ENCODE results near the gene C16orf92.
"Not testable (repeated sequence)": the region's sequence is repeated elsewhere in the genome, so short reads cannot be mapped to it uniquely, and the experiment has no call there.

The C16orf92 gene

DNA sequence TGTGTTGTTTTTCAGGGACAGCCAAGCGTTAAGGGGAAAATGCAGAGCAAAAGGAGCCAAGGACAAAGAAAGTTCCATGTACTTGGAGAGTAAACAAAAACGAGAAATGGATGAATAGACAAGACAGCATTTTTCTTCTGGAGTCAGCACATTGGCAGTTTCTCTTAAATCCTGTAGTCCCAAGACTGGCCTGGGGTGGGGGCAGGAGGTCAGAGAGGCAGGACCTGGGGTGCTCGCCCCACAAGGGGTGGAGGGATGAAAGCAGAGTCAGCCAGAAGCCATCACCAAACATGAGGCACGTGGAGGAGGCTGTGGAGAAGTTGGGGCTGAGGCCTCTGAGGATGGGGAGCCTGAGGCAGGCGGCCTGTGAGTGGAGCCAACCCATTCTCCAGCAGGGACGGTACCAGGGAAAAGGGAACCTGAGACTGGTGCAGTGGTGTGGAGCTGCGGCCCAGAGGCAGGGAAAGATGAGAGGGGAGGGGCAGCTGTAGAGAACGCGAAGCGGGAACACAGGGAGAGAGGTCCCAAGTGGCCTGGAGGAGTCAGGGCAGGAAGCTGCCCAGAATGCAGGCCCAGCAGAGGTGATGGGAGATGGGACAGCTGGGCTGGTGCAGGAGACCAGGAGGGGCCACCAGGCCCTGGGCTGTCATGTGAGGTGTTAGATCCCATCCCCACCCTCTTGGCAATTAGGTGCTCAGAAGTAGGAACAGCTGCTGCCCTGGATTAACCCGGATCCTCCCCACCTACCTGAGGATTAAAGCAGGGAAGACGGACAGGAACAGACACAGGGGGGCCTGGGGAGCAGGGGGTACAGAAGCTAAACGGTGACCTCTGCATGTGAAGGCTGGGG lies 4.8 kb downstream of the C16orf92 start:
- DNase-seq (ENCODE audit: low spot score) = no peak

DNA sequence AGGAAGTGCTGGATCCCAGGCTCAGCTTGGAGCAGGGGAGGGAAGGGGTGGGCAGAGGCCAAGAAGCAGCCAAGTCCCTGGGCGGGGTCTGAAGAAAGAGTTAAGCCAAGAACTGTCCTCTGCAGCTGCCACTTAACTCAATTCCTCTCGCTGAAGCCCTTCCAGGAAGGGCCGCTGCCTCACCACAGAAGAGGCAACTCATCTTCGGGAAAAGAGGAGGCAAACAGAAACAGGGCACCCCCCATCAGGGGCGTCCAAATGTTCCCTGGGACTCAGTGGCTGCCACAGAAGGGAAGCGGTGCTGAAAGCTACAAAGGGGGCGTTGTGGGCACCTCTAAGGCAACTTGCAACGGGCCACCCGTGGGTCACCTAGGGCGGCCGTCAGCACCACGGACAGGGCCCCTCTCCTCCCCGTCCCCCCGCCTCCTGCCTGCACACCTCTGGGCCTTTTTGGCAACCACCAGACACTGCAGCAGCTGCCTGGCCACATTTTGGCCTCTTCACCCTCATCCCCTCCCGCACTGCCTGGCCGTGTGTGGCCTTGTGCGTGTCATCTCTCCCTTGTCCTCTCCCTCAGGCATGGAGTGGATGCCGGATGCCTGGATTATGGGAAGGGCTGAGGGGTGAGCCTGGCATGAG lies 5.6 kb downstream of the C16orf92 start:
- DNase-seq (ENCODE audit: low spot score) = no peak

DNA sequence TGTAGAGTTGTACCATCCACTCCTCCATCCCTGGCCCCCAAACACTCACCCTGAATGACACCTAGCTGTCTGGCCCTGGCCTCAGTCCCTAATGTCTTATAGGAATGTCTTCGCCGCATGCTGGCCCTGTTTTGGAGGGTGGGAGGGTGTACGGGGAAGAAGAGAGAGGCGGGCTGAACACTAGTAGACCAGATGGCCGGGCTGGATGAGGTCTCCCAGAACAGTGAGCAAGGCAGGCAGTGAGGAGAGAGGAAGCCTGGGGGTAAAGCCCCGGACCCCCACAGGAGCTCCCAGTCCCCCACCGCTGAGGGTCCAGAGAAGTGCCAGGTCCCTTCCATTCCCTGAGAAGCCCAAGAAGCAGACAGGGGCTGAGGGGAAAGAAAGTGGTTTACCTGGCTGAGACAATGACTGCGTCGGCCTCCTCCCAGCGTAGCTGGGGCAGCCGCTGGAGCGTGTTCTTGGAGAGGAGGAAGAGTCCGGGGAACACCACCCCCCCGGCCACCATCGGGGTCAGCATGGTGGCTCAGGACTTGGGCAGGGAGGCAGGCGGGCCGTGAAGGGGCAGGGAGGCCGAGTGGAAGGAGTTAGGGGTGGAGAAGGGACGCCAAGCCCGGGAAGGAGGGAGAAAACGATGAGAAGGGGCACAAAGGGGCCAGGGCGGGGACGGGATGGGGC lies 7.2 kb downstream of the C16orf92 start:
- DNase-seq (ENCODE audit: low spot score) = no peak

DNA sequence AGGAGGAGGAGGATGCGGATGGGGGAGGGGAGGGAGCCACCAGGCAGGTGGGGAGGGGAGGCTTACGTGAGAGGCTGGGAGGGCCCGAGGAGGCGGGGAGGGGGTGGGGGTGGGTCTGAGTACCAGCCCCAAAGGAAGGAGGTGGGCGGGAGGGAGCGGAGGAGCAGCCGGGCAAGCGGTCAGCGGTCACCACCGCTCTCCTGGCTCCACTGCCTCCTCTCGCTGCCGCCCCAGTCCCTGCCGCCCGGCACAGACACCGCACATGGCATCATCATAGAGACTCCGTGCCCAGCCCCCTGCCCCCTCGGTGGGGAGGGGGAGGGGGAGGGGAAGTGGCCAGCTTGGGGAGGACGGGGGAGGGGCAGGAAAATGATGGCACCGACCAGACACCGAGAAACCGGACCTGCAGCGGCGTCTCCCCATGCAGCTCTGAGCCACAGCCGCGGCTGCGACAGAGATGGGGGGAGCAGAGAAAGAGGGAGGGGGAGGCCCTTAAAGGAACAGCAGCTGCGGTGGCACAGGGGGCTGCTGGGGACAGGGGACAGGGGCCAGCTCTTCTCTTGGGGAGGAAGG lies 7.9 kb downstream of the C16orf92 start, which contains the start of gene TLCD3B:
Gene TLCD3B (minus strand): TSS at position 431 of the 573 bp plus-strand sequence. CDS start 744 bp downstream, outside the sequence.
- DNase-seq (ENCODE audit: low spot score) = no peak

DNA sequence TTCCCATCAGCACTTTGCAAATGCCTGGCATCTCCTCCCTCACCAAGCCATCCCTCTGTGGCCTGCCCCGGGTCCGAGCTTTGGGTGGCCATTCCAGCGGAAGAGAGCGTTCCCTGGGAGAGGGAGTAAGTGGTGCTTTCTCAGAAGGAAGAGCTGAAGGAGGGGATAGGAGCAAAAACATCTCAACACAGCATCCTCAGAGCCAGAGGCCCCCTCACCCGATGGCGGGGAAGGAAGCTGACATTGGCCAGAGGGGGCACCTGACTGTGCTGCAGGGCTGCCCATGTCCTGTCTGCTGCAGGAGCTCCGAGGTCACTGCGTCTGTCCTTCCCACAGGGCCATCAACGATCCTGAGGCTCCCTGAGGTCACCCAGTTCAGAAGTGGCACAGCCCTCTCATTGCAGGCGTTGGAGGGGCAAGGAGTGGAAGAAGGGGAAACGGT lies 8.5 kb downstream of the C16orf92 start:
- DNase-seq (ENCODE audit: low spot score) = no peak

DNA sequence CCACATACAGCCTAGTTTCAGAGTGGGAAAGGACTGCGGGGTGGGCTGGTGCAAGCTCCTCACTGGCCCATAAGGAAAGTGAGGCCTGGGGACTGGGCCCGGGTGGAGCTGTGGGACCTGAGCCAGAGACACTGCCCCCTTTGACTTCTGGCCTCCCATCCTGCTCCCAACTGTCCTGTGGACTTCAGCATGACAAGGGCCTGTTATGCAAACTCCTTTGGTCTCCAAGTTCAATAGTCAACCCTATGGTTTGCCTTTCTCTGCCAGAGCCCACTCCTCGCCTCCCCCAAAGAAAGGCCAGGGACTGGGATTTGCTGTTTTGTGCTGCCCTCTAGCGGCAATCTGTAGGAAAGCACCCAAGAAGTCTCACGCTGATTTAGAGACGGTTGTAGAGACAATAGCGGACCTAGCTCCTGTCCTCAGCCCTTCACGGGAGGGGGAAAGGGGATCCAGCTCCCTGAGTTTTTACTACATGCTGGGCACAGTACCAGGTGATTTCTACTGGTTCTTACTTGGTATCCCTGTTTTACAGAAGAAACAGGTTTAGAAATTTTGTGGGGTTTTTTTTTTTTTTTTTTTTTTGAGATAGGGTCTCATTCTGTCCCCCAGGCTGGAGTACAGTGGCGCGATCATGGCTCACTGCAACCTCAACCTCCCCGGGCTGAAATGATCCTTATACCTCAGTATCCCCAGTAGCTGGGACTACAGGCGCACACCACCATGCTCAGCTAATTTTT lies 9.3 kb downstream of the C16orf92 start:
- DNase-seq (ENCODE audit: low spot score) = peak; percentile 79

DNA sequence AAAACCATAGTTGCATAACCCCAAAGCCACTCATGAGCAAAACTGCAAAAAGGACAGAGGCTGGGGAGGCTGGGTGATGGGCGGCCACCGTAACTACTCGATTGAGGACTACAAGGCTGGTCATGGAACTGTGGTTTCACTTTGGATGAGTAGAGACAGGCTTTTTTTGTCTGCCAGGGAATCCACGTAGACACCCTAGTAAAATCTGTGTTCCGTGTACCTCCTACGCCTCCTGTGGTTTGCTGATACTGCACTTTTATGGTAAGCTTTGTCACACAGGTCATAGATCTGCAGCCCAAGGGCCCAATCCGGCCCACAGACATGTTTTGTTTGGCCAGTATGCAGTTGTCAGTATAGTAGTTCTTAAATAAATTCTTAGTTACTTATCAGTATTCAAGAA lies 10.3 kb downstream of the C16orf92 start:
- no peak for DNase-seq (ENCODE audit: low spot score)

DNA sequence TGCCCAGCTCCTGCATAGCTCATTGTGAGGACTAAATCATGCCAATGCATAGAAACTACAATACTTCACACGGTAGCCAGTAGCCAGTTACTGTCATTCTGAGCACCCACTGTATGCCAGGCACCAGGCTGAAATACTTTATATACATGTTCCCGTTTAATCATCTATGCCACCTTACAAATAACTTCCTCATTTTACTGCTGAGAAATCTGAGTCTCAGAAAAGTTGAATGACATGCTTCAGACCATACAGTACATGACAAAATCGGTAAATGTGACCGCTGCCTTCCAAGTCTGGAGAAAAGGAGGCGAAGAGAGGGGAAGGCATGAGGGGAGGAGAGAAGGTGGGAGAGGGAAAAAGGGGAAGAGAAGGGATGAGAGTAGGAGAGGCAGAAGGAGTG lies 17.2 kb downstream of the C16orf92 start:
- no peak for DNase-seq (ENCODE audit: low spot score)

DNA sequence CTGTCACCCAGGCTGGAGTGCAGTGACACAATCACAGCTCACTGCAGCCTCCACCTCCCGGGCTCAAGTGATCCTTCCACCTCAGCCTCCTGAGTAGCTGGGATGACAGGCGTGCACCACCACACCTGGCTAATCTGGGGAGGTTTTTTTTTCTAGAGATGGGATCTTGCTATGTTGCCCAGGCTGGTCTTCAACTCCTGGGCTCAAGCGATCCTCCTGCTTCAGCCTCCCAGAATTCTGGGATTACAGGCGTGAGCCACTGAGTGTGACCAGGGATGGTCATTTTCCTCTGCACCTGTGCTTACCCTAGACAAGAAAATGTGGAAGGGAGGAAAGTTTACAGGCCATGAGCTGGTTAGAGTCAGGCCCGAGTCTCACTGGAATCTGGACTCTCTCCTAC lies 17.7 kb downstream of the C16orf92 start:
- DNase-seq (ENCODE audit: low spot score) = not testable (repeated sequence)

DNA sequence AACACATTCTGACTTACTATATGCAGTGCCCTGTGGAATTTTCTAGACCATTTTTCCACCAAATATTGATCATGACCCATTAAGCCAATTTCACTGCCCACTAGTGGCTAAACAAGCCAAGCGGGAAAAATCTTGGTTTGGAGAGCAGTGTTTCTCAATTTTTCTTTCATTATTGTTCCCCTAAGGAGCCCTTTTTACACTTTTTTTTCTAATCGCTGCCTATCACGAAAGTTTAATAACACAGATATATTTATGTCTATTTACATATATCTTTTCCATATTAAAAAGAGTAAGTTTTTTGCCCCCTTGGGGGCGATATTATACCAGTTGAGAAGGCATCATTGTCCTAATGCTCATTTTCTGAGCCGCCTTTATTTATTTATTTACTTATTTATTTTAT lies 18.8 kb downstream of the C16orf92 start:
- DNase-seq (ENCODE audit: low spot score) = peak; percentile 57

DNA sequence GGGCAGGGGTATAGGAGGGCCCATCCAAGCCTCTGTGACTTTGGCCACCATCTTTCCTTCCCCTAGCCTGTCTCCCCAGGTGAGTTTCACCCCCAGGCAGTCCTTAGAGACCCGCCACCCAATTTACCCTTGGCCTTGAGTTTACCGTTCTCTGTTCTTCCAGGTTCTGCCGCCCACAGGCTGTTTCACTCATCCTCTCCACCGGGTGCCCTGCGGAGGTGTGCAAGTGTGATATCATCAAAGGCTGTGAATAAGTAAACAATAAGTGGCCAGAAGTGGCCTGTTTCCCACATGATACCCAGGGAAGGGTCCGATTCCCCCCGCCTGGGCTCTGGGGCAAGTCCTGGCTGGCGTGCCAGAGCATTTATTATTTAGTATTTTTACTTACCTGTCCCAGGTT lies 23.2 kb downstream of the C16orf92 start:
- DNase-seq (ENCODE audit: low spot score) = no peak

DNA sequence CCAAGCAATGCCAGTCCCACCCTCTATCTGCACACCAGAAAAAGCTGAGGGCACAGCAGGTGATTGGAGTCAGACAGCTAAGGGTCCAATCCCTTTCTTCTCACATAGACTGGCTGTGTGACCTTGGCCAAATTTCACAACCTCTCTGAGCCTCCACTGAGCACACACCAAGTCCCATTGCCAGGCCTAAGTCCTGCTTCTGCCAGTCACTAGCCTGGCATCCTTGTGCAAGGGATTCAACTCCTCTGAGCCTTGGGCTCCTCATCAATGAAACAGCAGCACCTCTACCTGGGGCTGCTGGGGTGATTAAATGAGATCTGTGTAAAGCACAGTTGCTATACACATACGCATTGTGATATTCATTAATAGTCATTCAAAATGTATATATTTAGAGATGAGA lies 23.6 kb downstream of the C16orf92 start:
- no peak for DNase-seq (ENCODE audit: low spot score)

DNA sequence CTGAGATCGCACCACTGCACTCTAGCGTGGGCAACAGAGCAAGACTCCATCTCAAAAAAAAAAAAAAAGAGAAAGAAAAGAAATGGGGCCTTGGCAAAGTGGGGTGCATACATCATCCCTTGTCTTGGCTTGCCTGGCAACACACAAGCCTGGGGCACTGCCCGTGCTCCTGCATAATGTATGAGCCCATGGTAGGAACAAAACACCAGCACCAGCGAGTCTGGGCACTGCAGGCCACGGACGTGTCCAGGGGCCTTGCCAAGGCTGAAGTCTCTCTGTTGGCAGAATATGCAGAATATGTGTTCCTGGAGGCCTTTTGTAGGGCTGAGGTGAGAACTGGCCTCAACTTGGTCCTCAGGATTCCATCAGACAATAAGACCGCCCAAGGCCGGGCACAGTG lies 26.9 kb downstream of the C16orf92 start:
- no peak for DNase-seq (ENCODE audit: low spot score)

DNA sequence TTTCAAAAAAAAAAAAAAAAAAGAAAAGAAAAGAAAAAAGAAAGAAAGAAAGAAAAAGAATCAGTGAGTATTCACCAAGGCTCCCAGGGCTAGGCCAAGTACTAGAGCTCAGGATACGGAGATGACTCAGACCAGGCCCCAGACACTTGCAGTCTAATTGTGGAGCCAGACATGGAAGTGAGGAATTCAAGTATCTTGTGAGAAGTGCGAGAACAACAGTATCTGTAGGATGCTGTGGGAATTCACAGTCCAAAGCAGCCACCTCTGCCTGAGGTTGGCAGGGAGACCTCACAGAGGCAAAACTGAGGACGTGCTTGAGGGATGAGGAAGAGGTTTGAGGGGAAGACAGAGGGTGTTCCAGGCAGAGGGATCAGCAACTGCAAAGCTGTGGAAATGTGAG lies 28.5 kb downstream of the C16orf92 start:
- peak; percentile 75 for DNase-seq (ENCODE audit: low spot score)

DNA sequence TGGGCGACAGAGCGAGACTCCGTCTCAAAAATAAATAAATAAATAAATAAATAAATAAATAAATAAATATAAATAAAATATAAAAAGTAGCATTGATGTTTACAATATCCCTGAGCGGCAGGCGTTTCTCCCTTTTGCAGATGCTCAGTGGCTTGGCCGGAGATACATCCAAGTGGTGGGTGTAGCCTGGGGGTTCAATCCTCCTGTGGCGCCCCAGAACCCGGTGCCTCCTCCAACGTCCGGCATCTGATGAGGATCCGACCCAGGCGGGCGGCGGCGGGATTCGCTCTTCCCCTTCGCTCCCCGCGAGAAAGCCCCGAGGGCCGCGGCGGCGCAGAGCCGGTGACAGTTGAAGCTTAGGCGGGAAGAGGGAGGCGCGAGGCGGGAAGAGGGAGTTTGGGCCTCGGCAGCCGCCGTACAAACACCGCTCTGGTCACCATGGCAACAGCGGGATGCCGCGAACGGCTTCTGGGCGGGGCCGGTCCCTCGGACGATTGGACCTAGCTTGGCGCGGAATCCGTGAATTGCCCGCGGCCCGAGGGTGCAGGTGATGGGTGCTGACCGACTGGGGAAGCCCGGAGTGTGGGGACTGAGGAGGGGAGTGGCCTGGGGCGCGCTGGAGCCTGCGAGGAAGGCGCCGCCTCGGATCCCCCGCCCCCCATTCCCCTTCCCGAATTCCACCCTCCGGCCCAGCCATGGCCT lies 29.8 kb downstream of the C16orf92 start:
- DNase-seq (ENCODE audit: low spot score) = peak; percentile 97

DNA sequence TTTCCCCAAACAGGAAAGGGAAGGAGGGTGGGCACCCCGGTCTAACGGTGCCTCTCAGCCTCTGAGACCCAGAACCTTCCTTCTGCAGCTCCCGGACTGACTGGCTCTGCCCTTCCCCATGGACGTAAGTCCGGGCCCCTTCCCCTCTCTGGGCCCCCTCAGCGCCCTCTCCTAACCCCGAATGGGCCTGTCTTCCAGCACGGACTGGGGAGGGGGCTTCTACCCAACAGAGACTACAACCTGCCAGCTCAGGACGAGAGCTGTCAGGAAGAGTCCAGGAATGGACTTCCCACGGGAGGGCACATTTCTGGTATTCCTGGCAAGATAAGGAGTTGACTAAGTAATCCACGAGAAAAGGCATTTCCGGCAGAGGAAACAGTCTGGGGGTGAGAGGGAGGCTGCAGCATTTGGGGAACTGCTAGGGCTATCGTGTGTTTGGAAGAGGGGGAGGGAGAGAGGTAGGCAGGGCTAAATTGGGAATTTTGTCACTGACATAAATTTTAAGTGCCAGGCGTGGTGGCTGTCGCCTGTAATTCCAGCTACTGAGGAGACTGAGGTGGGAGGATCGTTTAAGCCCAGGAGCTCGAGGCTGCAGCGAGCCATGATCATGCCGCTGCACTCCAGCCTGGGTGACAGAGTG lies 30.5 kb downstream of the C16orf92 start:
- peak; percentile 71 for DNase-seq (ENCODE audit: low spot score)

DNA sequence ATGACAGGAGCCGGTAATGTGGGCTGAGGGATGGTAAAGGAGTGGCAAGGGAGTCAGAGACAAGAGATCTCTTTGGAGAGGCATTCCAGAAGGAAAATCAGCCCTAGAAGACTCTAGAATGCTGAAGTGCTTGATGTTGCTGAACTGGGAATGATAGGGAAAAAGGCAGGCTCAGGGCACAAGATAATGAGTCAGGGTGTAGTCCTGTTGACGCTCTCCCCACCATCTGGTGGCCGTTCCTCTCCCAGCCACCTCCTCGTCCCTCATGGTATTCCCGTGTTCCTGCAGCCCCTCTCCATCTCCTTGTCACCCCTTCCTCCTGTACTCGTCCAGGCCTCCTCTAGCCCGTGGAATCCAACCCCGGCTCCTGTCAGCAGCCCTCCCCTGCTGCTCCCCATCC lies 31.5 kb downstream of the C16orf92 start:
- no peak for DNase-seq (ENCODE audit: low spot score)

DNA sequence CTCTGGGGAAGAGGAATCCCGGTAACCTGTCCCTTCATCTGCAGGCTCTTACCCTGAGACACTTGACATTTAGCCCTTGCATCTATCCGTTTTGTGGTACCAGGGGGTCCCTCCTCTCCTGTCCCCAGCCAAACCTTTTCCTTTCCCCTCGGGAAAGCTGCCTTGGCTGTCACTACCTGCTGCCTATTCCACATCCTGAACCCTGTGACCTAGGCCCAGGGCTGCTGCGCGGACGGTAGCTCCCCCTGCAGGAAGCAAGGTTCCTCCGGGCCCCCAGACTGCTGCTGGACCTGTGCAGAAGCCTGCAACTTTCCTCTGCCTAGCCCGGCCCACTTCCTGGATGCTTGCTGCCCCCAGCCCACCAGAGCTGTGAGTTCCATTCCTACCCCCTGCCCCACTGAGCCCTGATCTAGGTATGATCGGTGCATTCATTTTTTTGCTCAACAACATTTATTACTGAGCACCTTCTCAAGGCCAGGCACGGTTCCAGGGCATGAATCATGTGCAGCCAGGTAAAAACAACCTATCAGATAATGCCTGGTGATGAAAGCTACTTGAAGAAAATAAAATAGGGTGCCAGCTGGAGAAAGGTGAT lies 32.1 kb downstream of the C16orf92 start:
- no peak for DNase-seq (ENCODE audit: low spot score)

DNA sequence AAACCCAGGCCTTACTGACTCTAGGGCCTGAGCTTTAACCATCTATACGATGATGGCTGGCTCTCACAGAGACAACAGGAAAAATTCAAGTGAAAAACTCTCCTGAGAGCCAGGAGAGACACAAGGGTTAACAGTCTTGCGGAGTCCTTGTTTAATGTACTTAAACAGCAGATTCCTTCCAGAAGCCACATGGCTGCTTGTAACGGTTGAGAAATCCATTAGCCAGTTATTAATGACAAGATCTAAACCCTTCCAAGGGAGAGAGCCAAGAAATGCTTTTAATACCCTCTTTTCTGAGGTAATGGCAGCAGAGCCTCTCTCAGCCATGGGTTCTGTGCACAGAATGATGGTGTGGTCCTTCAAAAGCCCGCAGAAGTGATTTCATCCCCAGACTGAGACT lies 37.3 kb downstream of the C16orf92 start:
- DNase-seq (ENCODE audit: low spot score) = no peak

DNA sequence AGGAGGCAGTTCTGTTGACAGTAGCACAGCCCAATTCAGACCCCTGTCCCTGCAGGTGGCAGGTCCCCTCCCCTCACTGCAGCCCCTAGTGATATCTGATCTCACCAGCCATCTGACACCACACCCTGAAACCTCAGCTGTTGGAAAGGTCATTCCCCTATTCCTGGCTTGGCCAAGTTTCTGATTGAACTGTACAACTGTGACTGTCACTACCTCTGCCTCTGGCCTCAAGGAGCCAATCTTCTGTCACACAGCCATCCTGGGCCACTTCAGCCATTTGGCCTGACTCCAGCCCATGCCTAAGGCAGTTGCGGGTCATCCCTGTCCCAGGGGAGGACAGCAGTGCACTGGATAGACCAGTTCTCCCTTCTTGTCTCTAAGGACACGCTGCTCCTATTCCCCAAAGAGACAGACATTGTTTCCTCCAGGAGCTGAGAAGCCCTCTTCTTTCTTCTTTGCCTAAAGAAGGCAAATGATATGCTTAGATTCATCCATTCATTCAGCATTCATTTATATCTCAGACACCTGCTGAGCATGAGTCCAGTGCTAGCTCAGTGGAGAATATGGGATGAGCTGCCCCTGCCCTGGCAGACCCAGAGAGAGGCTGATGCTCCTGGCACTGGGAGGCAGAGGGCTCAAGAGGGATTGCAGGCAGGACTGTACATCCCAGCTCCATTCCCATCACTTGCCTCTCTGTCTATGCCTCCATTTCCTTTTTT lies 38.0 kb downstream of the C16orf92 start:
- DNase-seq (ENCODE audit: low spot score) = no peak

All from GM03348 (cell line).